Uterus (tissue), 2 donors: Measurements from ENCODE around the gene NANOS2.

ENCODE experiments used
- POLR2A ChIP-seq, 2 donors: fragments of 450-650 bp; IDR thresholded peaks; one replicate each; pipeline ENCODE4 v1.6.1; 2016; ENCODE audit warnings: antibody characterized with exemption in 2 of 2, mild to moderate bottlenecking in 1 of 2, moderate library complexity in 1 of 2
- TF ChIP-seq, protein P1 (sequence below), 4 experiments: fragments of 200-600 bp in 2 of 4; fragments of 450-650 bp in 2 of 4; sonication (generic) in 2 of 4; IDR thresholded peaks; one replicate each; pipeline ENCODE4 v1.5.1; 2016 to 2019; ENCODE audit warnings: antibody characterized with exemption in 4 of 4, mild to moderate bottlenecking in 2 of 4, moderate library complexity in 1 of 4

DNA sequence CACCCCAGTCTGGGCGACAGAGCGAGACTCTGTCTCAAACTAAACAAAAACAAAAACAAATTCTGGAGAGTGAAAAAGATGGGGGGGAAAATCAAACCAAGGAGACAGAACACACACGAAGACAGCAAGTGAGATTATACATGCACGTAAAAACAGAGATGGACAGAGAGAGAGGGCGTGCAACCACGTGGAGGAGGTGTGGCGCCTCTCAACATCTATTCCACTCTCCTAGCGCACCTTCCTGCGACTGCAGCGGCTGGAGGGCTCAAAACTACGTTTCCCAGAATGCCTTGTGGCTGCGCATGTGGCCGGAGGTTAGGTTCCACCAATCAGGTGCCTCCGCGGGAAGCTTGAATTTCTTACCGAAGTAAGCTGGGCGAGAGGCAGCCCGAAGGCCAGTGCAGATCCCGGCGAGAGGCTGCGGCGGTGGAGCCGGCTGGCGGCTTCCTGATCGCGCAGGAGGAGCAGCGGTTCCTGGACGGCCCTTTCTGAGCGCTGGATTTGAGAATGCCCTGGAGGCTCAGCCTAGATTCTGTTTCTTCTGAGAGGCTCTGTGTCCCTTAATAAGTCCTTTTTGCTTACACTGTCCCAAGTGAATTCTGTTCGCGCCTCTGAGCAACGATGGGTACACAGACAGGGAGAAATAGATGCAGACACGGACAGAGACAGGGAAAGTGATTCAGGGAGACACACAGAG lies 13.1 kb upstream of the NANOS2 start:
- TF ChIP-seq, protein P1, sequence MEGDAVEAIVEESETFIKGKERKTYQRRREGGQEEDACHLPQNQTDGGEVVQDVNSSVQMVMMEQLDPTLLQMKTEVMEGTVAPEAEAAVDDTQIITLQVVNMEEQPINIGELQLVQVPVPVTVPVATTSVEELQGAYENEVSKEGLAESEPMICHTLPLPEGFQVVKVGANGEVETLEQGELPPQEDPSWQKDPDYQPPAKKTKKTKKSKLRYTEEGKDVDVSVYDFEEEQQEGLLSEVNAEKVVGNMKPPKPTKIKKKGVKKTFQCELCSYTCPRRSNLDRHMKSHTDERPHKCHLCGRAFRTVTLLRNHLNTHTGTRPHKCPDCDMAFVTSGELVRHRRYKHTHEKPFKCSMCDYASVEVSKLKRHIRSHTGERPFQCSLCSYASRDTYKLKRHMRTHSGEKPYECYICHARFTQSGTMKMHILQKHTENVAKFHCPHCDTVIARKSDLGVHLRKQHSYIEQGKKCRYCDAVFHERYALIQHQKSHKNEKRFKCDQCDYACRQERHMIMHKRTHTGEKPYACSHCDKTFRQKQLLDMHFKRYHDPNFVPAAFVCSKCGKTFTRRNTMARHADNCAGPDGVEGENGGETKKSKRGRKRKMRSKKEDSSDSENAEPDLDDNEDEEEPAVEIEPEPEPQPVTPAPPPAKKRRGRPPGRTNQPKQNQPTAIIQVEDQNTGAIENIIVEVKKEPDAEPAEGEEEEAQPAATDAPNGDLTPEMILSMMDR (IDR thresholded peaks at IDR 0.05): peak in 2 of 4 experiments; percentile 19 to 35
- TF ChIP-seq POLR2A (IDR thresholded peaks at IDR 0.05): no peak
